Colon (tissue), 2 donors: Measurements from ENCODE around the gene L3MBTL4.
"Not testable (repeated sequence)": the region's sequence is repeated elsewhere in the genome, so short reads cannot be mapped to it uniquely, and the experiment has no call there.

ENCODE experiments used
- FAIRE-seq: peaks from 2 replicates; lab custom pipeline; 2012; peaks lifted over from hg19 to GRCh38; lab: Jason Lieb, UNC
- donor health status: control.
- donor health status: control.

Gene L3MBTL4

GRCh38 chr18:6297875-6298274 lies 116.8 kb downstream of the L3MBTL4 start:
- no peak for FAIRE-seq

- FAIRE-seq, result no peak
Measured at GRCh38 chr18:6294148-6294784, 120.4 kb downstream of the L3MBTL4 start.

- FAIRE-seq, result no peak
Measured at GRCh38 chr18:6289843-6290242, 124.9 kb downstream of the L3MBTL4 start.

- FAIRE-seq, result no peak
Measured at GRCh38 chr18:6286585-6286984, 128.1 kb downstream of the L3MBTL4 start.

- no peak for FAIRE-seq
Measured at GRCh38 chr18:6284761-6285160, 129.9 kb downstream of the L3MBTL4 start.

GRCh38 chr18:6284300-6284699 lies 130.4 kb downstream of the L3MBTL4 start:
- FAIRE-seq, result no peak

- no peak for FAIRE-seq
Measured at GRCh38 chr18:6281874-6282273, 132.8 kb downstream of the L3MBTL4 start.

- FAIRE-seq, result no peak
Measured at GRCh38 chr18:6280211-6280743, 134.4 kb downstream of the L3MBTL4 start.

- FAIRE-seq, result no peak
Measured at GRCh38 chr18:6279308-6279707, 135.4 kb downstream of the L3MBTL4 start.

- no peak for FAIRE-seq
Measured at GRCh38 chr18:6273423-6273822, 141.3 kb downstream of the L3MBTL4 start.

- not testable (repeated sequence) for FAIRE-seq
Measured at GRCh38 chr18:6272144-6272543, 142.6 kb downstream of the L3MBTL4 start.

- no peak for FAIRE-seq
Measured at GRCh38 chr18:6271585-6271984, 143.1 kb downstream of the L3MBTL4 start.

- no peak for FAIRE-seq
Measured at GRCh38 chr18:6270771-6271216, 143.9 kb downstream of the L3MBTL4 start.

- FAIRE-seq, result no peak
Measured at GRCh38 chr18:6269660-6270332, 144.9 kb downstream of the L3MBTL4 start.

GRCh38 chr18:6266212-6266611 lies 148.5 kb downstream of the L3MBTL4 start:
- FAIRE-seq, result no peak

- FAIRE-seq, result no peak
Measured at GRCh38 chr18:6261938-6262337, 152.8 kb downstream of the L3MBTL4 start.

GRCh38 chr18:6259324-6259723 lies 155.4 kb downstream of the L3MBTL4 start:
- FAIRE-seq, result not testable (repeated sequence)

- FAIRE-seq, result no peak
Measured at GRCh38 chr18:6257950-6258349, 156.8 kb downstream of the L3MBTL4 start.

GRCh38 chr18:6256521-6256920 lies 158.2 kb downstream of the L3MBTL4 start:
- FAIRE-seq, result no peak

GRCh38 chr18:6255886-6256285 lies 158.8 kb downstream of the L3MBTL4 start:
- no peak for FAIRE-seq

GRCh38 chr18:6255116-6255705 lies 159.5 kb downstream of the L3MBTL4 start:
- no peak for FAIRE-seq

GRCh38 chr18:6254456-6254855 lies 160.3 kb downstream of the L3MBTL4 start:
- no peak for FAIRE-seq

- FAIRE-seq, result no peak
Measured at GRCh38 chr18:6251084-6251483, 163.6 kb downstream of the L3MBTL4 start.
